Stimulated activated CD8-positive, alpha-beta memory T cell treated with anti-CD3 and anti-CD28 coated beads, Interleukin-15, amount 100 ng/mL, for 48 hours (primary cell): ENCODE data around the gene TM4SF1.
"Not testable (repeated sequence)": the region's sequence is repeated elsewhere in the genome, so short reads cannot be mapped to it uniquely, and the experiment has no call there.

Source experiments
- DNase-seq, 2 donors: peaks; one replicate each; pipeline ENCODE4 v3.0.0-alpha.2; 2020; ENCODE audit warnings: low read depth in 2 of 2

The TM4SF1 gene

GRCh38 chr3:149395107-149396089 lies 17.9 kb upstream of the TM4SF1 start:
- no peak for DNase-seq

GRCh38 chr3:149393345-149394160 lies 16.1 kb upstream of the TM4SF1 start:
- peak in 1 of 2 donors; percentile 10 for DNase-seq

- DNase-seq, result no peak
These were observed 14.5 kb upstream of the TM4SF1 start for GRCh38 chr3:149391960-149392359.

GRCh38 chr3:149390772-149391212 lies 13.3 kb upstream of the TM4SF1 start:
- DNase-seq, result no peak

GRCh38 chr3:149390294-149390693 lies 12.8 kb upstream of the TM4SF1 start:
- no peak for DNase-seq

GRCh38 chr3:149388531-149389417 lies 11.3 kb upstream of the TM4SF1 start:
- no peak for DNase-seq

- no peak for DNase-seq
These were observed 10.6 kb upstream of the TM4SF1 start for GRCh38 chr3:149388001-149388440.

GRCh38 chr3:149386299-149386606 lies 8.8 kb upstream of the TM4SF1 start:
- DNase-seq, result no peak

- DNase-seq, result no peak
These were observed 8.3 kb upstream of the TM4SF1 start for GRCh38 chr3:149385617-149386298.

- no peak for DNase-seq
These were observed 7.5 kb upstream of the TM4SF1 start for GRCh38 chr3:149384911-149385321.

- DNase-seq, result no peak
These were observed 6.7 kb upstream of the TM4SF1 start for GRCh38 chr3:149384167-149384566.

GRCh38 chr3:149383703-149384102 lies 6.3 kb upstream of the TM4SF1 start:
- no peak for DNase-seq

GRCh38 chr3:149382518-149382917 lies 5.1 kb upstream of the TM4SF1 start:
- no peak for DNase-seq

GRCh38 chr3:149382101-149382467 lies 4.6 kb upstream of the TM4SF1 start:
- no peak for DNase-seq

- no peak for DNase-seq
These were observed 4.0 kb upstream of the TM4SF1 start for GRCh38 chr3:149381173-149382100.

GRCh38 chr3:149380220-149380619 lies 2.8 kb upstream of the TM4SF1 start:
- DNase-seq, result not testable (repeated sequence)

- no peak for DNase-seq
These were observed 1.2 kb upstream of the TM4SF1 start for GRCh38 chr3:149378478-149379309.

GRCh38 chr3:149376718-149377407 lies 586 bp downstream of the TM4SF1 start:
- DNase-seq, result no peak
